Cardiac fibroblast (primary cell): ENCODE results near the gene ANXA4.

Experiments
- DNase-seq, 2 donors: peaks; one replicate each; pipeline versions ENCODE4 v3.0.0 to v3.0.0-alpha.2; 2010; ENCODE audit warnings: low read depth in 2 of 2
- H3K4me3 ChIP-seq, 2 donors: replicated peaks in 1 of 2; 1 replicate in 1 of 2; 2 replicates in 1 of 2; pipeline ENCODE4 v1.5.1; 2011; ENCODE audit warnings: low read depth in 2 of 2, low read length in 2 of 2, mild to moderate bottlenecking in 2 of 2, moderate library complexity in 1 of 2
- CTCF ChIP-seq: IDR thresholded peaks from one replicate; pipeline ENCODE4 v1.5.1; 2011; ENCODE audit warnings: low read depth, mild to moderate bottlenecking, low read length, inconsistent platforms

ANXA4 gene

DNA sequence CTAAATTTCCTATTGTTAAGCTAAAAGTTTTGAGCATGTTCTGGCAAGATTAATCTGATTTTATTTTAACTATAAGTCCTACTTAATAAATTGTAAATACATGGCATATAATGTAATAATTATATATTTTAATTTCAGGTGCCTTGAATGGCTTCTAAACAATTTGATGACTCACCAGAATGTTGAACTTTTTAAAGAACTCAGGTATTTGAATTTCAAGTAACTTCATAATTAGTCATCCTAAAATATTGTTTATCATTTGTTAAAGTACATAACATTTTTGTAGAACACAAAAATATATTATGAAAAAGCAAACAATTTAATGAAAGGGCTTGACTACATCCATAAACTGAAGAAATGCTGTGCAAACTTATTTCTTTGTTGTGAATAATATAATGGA, 102.1 kb downstream of the ANXA4 start:
- H3K4me3 ChIP-seq, result no peak overlapping the region
- DNase-seq, result no peak
- no peak for TF ChIP-seq CTCF

- no peak for DNase-seq
Measured at GRCh38 chr2:69844560-69844959, 102.6 kb downstream of the ANXA4 start.

DNA sequence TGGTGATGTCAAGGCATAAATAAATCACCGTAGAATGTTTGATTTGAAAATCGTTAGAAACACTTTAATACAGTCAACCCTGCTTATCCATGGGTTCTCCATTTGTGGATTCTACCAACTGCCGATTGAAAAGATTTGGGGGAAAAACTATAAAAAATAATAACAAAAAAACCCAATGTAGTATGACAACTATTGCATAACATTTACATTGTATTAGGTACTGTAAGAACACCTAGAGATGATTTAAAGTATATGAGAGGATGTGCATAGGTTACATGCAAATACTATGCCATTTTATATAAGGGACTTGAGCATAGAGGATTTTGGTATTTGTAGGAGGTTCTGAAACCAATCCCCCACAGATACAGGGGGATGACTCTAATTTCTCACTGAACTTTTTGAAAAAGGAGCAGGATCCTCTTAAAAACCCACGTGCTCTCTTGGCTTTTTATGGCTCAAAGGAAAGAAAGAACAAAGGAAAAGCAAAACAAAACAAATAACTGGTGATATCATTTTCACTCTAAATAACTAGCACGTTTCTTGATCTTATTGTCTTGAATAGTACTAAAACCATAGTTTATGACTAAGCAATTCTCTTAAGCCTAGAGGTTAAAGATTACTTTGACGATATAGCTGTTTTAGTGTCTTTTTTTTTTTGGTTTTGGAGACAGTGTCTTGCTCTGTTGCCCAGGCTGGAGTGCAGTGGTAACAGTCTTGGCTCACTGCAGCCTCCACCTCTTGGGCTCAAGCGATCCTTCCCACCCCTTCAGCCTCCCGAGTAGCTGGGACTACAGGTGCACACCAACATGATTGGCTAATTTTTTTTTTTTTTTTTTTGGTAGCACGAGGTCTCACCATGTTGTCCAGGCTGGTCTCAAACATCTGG, 104.5 kb downstream of the ANXA4 start:
- no peak for TF ChIP-seq CTCF
- no peak for DNase-seq
- H3K4me3 ChIP-seq, result no peak overlapping the region

More at GRCh38 chr2:69844560-69844959, 102.6 kb downstream of the ANXA4 start:
- TF ChIP-seq CTCF, result no peak
- no peak overlapping the region for H3K4me3 ChIP-seq

DNA sequence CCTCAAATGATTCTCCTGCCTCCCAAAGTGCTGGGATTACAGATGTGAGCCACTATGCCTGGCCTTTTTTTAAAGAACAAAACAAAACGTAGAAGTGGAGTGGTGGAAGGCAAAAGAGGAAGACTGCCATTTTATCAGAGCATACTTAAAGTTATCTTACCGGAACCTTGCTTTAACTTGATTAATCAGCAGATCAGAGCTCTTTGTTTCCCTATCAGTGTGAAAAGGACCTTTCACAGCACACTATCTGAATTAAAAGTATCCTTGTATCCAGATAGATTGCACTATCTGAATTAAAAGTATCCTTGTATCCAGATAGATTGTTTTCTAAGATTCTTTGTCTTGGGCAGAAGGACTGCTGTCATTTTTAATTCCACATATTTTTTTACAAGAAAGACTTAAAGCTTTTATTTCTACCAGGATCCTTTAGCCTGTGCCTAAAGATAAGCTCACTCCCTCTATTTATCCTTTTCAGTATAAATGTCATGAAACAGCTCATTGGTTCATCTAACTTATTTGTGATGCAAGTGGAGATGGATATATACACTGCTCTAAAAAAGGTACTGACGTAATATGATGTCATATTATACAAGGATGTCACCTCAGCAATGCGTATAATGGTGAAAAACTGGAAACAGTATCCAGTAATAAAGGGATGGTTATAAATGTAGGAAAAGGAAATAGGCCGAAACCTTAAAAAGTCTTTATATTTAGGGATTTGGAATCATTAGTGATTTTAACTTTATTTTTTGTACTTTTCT, 105.3 kb downstream of the ANXA4 start:
- no peak overlapping the region for H3K4me3 ChIP-seq
- no peak for DNase-seq
- no peak for TF ChIP-seq CTCF

DNA sequence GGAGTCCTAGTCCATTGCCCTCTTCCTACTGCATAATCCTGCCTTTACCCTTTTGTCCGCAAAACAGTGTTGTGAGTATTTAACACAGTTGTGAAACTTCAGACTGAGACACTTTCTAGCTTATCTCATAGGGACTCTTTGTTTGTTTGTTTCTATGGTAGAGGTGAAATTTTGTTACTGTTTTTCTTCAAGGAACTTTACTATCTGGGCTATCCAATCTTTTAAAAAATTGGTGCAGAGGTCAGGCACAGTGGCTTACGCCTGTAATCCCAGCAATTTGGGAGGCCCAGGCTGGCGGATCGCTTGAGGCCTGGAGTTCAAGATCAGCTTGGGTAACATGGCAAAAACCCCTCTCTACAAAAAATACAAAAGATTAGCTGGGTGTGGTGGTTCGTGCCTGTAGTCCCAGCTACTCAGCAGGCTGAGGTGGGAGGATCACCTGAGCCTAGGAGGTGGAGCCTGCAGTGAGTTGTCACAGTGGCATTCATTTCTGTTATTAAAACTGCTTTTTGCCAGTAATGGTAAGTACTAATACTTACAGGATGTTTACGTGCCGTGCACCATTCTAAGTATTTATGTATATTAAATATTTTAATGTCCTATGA, 106.4 kb downstream of the ANXA4 start:
- no peak overlapping the region for H3K4me3 ChIP-seq
- TF ChIP-seq CTCF, result no peak
- peak in 1 of 2 donors; percentile 2 for DNase-seq

- H3K4me3 ChIP-seq, result no peak overlapping the region
- no peak for DNase-seq
- TF ChIP-seq CTCF, result no peak
Measured at GRCh38 chr2:69858261-69858660, 116.3 kb downstream of the ANXA4 start.
